Midbrain (tissue), 1 donor: Measurements from ENCODE around the gene CD47.

Experiments used
- DNase-seq: peaks from one replicate; lab custom pipeline; 2025; lab: John Stamatoyannopoulos, UW

Gene CD47

GRCh38 chr3:108117241-108117775, 26.5 kb upstream of the CD47 start:
- no peak for DNase-seq

- no peak for DNase-seq
These were observed 23.7 kb upstream of the CD47 start for GRCh38 chr3:108114423-108115065.

GRCh38 chr3:108113975-108114374, 23.1 kb upstream of the CD47 start:
- DNase-seq: no peak

- DNase-seq: no peak
These were observed 20.1 kb upstream of the CD47 start for GRCh38 chr3:108110934-108111333.

GRCh38 chr3:108108416-108108815, 17.6 kb upstream of the CD47 start:
- DNase-seq: no peak

GRCh38 chr3:108106449-108106848, 15.6 kb upstream of the CD47 start:
- DNase-seq: no peak

- no peak for DNase-seq
These were observed 15.2 kb upstream of the CD47 start for GRCh38 chr3:108106031-108106430.

GRCh38 chr3:108103886-108104797, 13.3 kb upstream of the CD47 start:
- peak; percentile 47 for DNase-seq

GRCh38 chr3:108103040-108103751, 12.4 kb upstream of the CD47 start:
- DNase-seq: no peak

- DNase-seq: no peak
These were observed 11.7 kb upstream of the CD47 start for GRCh38 chr3:108102420-108103039.

GRCh38 chr3:108100906-108101660, 10.3 kb upstream of the CD47 start:
- DNase-seq: no peak

- no peak for DNase-seq
These were observed 9.0 kb upstream of the CD47 start for GRCh38 chr3:108099679-108100428.

GRCh38 chr3:108099244-108099643, 8.4 kb upstream of the CD47 start:
- no peak for DNase-seq

- no peak for DNase-seq
These were observed 7.2 kb upstream of the CD47 start for GRCh38 chr3:108098003-108098370.

GRCh38 chr3:108097322-108098002, 6.6 kb upstream of the CD47 start:
- no peak for DNase-seq

- no peak for DNase-seq
These were observed 5.9 kb upstream of the CD47 start for GRCh38 chr3:108096532-108097321.

GRCh38 chr3:108093616-108094015, 2.8 kb upstream of the CD47 start:
- DNase-seq: no peak

- no peak for DNase-seq
These were observed 2.2 kb upstream of the CD47 start for GRCh38 chr3:108093021-108093420.

- no peak for DNase-seq
These were observed 1.7 kb upstream of the CD47 start for GRCh38 chr3:108092501-108092900.
